Right kidney (tissue), 1 donor: ENCODE data around the gene HLCS.

Experiments used
- DNase-seq: peaks from one replicate; pipeline ENCODE4 v3.0.0-alpha.2; 2016

The HLCS gene

DNA sequence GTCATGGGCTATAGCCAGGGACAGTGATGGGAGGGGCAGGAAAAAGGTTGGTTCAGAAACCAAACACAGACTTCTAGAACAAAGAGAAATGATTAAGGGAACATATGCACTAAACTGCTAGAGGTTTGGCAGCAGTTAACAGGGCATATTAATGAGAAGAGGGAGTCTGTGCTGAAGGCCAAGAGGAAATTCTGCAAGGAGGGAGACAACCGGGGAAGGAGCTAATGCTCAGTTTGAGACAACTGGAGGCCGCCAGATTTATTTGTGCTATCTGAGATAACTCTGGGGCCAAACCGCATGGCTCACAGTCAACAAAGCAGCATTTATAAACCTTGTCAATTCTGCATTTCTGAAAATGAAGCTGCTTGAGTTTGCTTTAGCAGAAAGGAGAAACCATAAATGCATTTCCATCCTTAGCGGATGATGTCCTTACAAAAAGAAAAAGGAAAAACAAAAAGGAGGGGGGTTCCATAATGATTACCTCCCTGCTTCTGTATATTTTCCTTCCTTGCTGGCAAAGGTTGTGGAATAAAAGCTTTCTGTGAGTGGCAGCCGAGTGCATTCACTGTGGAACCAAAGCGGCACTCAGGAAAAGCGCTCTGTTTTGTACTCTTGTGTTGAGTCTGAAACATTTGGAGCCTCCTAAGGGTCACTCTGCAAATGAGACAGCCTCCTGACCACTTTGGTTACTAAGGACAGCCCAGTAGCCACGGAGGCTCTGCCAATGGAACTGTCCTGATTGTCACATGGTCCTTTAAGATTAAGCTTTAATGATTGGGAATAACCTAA, 197.2 kb downstream of the HLCS start:
- no peak for DNase-seq

DNA sequence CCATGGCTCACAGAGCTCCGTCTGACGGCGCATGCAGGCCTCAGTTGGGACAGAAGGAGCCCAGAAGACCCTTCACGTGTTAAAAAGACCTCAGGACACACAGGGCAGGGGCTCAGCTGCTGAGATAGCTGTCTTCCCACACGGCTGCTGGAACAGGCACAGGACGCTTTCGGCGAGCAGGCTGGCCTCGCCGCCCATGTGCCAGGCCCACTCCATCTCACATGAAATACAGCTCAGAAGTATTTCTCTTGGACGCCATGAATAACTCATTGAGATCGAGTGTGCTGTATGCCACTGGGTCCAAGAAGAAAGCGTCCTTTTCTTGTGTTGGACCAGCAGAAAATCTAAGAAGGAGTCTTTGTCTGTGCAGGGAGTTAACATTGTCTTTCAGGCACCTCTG, 198.0 kb downstream of the HLCS start:
- no peak for DNase-seq

DNA sequence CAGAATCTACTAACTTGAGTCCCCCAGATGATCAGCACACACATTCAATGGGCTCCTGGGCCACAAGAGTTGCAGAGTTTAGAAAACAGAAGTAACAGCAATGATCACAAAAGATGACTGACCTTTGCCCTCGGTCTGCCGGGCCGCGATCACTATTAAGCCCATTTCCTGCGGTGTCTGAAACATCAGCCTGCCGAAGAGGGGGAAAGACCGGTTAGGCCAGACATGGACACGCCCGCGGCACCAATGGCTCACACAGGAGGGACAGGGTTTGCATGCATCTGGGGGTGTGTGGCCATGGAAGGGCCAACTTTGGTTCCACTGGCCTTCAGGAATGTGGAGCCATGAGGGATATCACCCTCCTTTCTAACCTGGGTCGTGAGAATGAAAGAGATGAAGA, 199.4 kb downstream of the HLCS start:
- DNase-seq, result no peak

DNA sequence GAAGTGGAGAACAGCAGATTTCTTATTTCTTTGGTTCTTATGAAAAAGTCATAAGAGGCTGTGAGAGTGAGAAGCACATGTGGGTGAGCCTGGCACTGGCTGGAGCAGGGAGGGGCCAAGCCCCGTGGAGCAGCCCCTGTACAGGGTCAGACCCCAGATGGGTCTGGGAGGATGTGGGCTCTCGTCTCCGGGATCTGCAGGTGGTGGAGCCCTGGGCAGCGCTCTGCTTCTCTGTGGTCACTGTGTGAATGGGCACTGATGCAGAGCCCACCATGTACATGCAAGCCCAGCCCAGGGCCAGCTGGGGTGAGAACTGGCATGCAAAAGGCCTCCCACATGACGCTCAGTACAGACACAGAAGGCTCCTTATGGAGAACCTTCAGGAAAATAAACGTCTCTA, 200.0 kb downstream of the HLCS start:
- no peak for DNase-seq

DNA sequence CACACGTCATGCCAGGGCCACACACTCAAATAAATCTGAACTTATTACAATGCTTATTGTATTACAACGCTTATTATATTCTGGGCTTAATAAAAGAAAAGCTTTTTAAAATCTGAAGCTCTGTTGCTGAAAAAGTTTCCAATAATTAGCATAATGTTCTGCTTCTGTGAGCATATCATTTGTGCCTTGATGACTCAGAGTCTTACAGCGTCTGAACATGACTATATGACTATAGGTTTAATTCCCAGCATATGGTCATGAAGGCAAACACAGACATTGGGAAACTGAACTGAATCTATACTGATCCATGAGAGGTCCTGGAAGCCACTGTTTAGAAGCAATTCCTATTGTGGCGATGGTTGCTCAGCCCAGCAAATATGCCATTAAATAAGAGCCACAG, 201.2 kb downstream of the HLCS start:
- DNase-seq, result no peak

DNA sequence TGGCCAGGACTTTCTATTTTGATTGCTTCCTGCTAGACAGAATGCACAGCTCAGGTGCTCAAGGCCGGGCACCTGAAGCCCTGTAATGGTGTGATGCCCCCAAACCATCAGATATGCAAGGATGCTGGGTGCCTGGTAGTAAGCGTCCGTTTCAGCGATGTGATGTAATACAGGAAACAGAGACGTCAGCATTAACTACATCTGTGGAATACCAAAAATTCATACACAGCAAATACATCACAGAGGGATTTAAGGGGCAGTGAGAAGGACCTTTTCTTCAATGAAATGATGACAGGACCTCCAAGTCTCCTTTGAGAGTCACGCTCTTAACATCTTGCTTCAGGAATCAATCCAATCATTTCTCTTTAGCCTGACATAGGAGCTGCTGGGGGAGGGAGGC, 203.2 kb downstream of the HLCS start:
- DNase-seq, result no peak

DNA sequence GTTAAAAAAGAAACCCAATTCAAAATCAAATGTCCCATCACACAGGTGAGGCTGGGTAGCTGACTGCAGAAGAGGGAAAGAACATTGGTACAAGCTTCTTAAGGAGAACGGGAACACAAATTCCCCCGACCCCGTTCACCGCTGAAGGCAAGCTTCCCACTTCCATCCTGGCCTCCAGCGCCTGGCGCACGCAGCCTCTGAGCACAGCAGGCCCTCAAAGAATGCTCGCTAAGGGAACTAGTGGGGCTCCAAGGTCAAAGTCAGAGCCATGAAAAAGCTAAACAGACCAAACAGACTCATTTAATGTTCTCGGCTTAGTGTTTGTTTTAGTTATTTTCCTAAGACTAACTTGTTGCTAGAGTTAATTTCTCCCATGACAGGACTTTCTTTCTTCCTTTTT, 203.8 kb downstream of the HLCS start:
- DNase-seq, result no peak

DNA sequence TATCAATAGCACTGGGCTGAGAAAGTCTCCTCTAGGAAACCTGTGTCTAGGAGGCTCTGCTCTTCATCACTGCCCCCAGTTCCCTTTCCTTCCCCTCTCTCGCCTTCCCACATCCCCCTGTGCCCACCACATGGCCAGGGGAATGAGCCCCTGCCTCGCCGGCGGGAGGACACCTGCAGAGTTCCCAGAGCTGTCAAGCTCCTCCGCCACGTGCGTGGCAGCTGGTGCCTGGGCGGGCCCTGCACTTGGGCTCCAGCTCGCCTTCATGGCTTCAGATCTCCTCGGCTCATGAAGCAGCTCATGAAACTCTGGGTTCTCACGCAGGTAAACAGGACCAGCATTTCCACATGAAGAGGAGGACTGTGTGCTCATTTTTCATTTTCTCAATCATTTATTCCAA, 204.8 kb downstream of the HLCS start:
- no peak for DNase-seq

DNA sequence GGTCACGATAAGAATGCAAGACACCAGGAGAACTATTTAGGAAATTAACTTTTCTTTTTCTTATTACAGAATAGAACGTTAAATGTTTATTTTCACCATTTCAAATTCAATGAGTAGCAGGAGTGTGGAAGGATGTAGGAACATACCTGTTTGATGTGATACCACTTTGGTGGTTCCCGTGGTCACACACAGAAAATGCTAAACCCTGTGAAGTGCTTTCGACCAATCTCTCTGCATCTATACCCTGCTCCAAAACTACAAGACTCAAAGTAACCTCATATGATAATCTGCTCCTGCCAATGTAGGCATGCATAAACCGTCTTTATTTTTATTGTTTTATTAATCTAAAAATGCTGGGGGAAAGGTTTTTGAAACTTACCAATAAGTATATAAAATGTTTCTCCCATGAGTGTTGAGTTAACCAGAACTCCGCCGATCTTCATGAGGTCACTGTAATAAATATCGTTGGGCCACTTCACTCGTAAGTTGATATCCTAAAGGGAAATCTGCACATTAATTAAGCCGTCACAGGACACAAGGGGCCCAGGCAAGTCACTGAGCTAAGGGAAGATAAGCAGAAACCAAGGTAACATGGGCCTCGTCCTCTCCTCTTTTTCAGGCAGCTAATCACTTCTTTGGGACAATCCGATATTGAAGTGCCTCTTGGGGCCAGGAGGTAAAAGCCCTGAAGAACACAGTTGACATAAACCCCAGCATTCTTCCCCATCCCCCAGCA, 207.0 kb downstream of the HLCS start:
- DNase-seq, result no peak

DNA sequence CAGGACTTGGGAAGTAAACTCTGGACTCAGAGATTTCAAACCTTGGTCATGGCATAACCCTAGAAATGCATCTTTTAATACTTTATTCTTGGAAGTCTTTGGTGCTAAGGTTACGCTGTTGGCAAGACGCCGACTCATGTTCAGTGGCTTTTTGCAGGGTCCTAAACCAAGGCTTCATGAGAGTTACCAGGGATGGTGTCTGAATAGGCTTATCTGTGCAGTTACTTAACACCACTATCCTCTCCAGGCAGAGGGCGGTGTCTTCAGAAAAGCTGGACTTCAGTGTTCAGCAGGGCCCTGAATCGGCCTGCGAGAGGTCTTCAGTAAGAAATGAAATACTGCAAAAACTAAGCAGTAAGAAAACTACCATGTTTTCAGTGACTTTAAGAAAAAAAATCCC, 209.3 kb downstream of the HLCS start:
- no peak for DNase-seq

DNA sequence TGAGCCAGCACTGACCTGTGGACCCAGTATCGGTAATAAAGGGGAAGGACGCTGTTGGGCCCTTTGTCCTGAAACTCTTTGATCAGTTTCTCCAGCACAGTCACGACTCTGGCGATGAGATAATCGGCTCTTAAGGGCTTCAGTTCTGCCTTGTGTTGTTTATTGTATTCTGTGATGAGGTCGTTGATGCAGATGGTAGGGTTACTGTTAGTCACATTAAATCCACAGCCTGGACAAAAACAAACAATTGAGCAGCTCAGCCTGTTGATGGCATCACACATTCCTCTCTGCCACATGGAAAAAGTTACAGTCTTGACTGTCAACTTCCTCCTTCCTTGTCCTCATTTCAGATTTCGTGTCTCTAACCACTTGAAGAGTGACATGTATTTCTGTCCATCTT, 209.9 kb downstream of the HLCS start:
- DNase-seq, result no peak

DNA sequence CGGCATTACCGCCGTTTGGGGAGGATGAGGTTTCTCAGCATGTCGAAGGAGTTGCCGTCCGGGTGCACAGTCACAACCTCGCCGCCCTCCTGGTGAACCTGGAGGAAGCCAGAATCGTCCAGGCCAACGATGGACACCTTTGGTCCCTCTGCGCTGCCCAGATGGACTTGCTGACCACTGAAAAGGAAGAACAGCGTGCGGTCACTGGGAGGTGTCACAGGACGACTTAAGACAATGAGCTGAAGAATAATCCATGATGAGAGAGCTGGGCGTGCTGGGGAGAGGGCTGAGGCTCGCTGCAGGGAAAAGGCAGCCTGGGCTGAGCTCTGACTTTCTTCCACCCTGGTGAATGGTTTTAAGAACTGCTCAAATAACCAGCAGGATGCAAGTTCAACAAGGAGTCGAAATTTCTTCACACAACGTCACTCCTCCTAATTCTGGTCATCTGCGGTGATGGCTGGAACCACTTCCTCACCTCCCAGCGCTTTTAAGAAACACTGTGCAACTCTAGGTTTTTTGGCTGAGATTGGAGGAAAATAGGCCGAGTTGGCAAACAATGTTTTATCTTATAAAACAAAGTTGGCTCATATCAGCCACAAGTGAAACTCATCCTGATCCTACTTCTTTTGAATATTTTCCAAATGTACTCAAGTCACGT, 212.1 kb downstream of the HLCS start:
- no peak for DNase-seq

DNA sequence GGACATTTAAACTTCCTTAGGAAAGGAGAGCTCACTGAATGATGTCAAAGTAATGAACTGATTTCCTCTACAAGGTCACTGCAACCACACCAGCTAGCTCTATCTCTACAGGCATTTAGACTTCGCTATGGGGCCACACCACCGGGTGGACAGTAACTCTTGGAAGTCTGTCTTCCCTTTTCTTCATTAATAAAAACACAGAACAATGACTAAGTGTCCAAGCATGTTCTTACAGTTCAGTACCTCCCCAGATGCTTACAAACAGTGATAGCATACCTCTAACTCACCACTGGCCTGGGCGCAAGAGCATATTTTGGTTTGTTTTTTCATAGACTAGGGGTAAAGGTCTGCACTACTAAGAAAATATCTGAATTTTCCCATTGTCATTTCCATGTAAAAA, 212.9 kb downstream of the HLCS start:
- no peak for DNase-seq

DNA sequence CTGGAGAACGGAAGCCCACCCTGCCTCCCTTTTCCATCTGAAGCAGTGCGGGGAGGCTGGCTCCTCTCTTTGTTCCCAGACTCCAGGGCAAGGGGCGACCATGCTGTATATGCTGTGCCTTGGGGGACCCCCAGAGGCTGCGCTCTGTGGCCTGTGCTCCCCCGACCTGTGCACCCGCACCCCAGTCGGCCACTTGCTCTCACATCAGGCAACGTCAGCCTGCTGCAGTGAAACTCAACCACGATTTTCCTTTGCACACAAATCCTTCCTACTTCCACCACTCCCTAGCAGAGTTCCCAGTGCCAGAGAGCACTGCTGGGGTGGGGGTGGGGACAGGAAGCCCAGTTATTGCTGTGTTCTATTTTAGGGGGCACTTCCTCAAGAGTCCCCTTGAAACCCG, 215.1 kb downstream of the HLCS start:
- DNase-seq, result no peak

DNA sequence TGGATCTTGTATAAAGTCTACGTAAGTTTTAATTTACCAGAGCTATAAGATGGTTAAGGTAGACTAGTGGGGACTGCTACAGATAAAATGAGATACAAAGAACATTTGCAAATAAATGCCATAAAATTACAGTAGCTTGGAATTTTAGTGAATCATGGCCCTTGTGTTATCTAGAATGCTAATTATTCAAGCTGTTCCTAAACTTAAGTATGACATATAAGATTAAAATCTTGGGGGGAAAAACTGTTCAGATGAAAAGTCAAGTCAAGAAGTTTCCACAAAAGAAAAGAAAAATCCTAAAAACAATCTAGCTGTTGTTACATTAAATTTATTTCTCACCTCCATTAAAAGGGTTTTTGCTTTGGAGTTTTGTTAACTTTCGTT, 215.9 kb downstream of the HLCS start:
- DNase-seq, result no peak

DNA sequence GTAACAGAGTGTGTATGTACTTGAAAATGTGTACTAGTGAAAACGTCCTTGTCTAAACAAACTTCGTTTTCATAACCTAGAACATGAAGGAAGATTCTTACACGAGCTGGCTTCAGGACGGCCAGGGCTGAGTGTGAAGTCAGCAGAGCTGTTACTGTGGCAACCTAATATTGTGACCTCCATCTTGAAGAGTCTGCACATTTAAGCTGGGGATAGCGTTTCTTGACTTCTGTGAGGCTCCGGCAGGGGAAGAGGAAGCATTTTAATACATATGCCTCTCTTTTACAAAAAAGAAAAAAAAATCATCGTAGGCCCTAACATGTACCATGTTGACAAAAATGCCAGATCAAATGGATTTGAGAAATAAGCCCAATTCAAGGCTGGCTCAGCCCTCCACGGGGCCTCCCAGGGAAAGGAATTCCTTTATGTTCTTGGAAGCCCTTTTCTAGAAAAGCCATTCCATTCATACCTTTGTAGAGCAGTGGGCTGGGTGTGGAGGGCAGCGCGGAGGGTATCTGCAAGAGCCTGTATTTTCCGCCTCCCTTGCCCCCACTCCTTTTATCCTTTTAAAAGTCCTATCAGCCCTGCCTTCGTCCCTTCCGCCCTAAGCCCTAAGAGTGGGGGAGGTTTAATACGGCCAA, 216.4 kb downstream of the HLCS start:
- no peak for DNase-seq

DNA sequence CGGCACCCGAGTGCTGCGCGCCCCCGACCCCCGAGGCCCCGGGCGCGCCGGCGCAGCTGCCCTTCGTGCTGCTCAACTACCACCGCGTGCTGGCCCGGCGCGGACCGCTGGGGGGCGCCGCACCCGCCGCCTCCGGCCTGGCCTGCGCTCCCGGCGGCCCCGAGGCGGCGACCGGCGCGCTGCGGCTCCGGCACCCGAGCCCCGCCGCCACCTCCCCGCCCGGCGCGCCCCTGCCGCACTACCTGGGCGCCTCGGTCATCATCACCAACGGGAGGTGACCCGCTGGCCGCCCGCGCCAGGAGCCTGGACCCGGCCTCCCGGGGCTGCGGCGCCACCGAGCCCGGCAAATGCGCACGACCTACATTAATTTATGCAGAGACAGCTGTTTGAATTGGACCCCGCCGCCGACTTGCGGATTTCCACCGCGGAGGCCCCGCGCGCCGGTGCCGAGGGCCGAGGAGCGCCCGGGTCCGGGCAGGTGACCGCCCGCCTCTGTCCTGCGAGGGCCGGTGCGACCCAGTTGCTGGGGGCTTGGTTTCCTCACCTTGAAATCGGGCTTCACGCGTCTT, 218.6 kb downstream of the HLCS start:
- peak; percentile 75 for DNase-seq

DNA sequence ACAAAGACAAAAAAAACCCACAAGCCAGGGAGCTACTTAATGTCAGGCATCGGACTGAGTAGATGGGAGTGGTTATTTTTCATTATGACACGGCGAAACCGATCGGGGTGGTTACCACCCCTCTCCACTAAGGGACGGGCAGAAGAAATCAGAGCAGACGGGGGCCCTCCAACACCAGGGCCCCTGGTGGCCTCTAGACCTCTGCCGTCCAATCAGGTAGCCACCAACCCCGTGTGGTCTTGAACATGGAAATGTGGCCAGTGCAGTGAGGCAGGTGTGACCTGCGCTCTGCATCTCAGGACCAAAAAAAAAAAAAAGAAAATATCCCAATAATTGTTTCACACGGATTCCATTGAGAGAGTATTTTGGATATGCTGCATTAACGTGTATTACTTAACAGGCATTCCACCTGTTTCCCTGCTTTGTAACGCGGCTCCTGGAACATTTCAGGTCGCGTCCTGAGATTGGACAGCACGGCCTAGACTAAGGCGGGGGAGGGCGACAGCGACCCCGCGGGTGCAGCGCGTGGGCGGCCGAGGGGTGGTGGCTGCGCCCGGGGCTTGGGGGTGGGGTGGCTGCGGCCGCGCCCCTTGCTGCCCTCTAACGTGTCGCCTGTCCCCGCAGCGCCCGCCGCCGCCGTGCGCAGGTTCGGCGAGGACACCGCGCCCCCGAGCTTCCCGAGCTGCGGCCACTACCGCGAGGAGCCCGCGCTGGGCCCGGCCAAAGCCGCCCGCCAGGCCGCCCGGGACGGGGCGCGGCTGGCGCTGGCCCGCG, 219.2 kb downstream of the HLCS start:
- DNase-seq, result no peak

DNA sequence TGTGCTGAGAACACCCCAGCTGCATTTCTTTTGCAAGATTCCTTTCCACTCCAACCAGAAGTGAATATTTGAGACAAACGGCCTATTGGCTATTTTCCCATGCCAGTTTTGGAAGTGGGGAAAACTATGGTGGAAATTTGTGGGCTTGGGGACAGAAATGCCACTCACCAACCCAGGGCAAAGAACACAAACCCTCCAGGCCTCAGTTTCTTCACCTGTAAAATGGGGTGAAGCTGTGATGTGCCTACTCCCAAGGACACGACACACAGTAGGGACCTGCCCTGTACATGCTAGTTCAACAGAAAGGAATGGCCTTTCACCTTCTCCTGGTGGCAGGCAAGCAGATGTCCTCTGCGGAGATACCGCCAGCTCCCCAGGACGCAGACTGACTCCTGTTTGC, 221.0 kb downstream of the HLCS start:
- DNase-seq, result no peak

DNA sequence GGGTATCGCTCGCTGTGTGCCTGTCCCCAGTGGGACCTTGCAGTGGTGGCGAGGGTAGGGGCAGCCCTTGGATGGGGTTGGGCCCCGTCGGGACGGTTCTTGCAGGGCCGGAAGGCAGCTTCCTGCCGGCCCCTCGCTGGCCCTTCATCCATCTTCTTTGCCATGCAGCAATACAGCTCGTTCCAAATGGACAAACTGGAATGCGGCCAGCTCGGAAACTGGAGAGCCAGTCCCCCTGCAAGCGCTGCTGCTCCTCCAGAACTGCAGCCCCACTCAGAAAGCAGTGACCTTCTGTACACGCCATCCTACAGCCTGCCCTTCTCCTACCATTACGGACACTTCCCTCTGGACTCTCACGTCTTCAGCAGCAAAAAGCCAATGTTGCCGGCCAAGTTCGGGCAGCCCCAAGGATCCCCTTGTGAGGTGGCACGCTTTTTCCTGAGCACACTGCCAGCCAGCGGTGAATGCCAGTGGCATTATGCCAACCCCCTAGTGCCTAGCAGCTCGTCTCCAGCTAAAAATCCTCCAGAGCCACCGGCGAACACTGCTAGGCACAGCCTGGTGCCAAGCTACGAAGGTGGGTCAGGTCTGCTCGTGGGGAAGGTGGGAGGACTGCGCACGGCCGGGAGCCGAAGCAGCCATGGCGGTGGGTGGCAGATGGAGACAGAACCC, 221.8 kb downstream of the HLCS start:
- peak; percentile 77 for DNase-seq

DNA sequence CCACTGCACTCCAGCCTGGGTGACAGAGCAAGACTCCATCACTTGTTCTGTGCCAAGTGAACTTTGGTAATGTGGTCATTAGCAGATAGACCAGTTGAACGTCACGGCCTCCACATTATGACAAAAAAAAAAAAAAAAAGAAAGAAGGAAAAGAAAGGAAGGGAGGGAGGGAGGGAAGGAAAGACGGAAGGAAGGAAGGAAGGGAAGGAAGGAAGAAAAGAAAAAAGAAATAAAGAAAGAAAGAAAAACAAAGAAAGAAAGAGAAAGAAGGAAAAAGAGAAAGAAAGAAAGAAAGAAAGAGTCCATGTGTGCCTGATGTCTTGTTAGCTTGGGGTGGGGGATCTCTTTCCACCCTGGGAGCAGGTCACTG, 222.3 kb downstream of the HLCS start:
- no peak for DNase-seq

DNA sequence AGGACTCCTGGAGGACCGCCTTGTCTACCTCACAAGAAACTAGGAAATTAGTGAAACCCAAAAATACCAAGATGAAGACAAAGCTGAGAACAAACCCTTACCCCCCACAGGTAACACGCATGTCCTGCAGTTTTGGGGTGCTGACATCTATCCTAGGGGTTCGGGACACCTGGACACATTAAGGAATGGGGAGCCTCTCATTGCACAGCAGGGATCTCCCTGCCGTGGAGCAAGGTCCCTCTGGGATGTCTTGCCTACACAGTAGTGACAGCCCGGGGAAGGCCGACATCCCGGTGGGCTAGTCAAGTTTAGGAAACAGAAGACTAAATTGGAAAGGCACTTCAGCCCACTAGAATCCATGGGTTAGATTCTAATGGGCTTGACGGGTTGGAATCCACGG, 223.0 kb downstream of the HLCS start:
- no peak for DNase-seq
